Measurements from ENCODE around the gene PITPNM3. TPM values are rescaled to one million over a fixed set of nuclear protein-coding genes. Genes with fewer than 3 reads are reported as not detected.

PITPNM3 gene
- total RNA-seq, 1 experiment from 2014 or later = 0.44 TPM

DNA sequence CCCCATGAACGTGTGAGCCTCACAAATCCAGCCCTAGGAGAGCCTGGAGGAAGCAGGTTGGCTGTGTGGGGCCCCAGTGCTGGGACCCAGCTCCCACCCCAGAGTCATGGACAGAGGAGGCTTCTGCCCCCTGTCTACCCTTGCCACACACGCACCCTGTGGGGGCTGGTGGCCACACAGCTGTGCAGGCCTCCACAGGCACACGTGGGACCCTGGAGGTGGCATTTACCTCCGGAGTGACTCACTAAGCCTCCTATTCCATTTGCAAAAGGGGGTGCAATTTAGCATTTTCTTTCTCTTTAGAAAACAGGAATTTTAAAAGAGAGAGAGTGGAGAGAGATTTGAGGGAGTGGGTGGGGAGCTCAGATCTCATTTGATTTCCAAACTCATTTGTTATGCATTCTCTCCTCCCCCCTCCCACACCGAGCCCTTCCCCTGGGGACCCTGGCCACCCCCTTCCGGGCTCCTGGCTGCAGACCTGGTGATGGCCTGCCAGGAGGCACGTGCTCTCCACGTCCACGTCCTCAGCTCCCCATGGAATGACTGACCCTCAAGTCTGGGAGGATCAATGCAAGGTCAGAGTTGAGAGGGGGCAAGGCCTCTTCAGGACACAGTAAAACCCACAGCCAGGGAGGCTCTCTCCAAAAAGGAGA, 6.8 kb downstream of the PITPNM3 start:
- H3K27ac ChIP-seq (ENCODE audit: low read length) = no peak overlapping the region

DNA sequence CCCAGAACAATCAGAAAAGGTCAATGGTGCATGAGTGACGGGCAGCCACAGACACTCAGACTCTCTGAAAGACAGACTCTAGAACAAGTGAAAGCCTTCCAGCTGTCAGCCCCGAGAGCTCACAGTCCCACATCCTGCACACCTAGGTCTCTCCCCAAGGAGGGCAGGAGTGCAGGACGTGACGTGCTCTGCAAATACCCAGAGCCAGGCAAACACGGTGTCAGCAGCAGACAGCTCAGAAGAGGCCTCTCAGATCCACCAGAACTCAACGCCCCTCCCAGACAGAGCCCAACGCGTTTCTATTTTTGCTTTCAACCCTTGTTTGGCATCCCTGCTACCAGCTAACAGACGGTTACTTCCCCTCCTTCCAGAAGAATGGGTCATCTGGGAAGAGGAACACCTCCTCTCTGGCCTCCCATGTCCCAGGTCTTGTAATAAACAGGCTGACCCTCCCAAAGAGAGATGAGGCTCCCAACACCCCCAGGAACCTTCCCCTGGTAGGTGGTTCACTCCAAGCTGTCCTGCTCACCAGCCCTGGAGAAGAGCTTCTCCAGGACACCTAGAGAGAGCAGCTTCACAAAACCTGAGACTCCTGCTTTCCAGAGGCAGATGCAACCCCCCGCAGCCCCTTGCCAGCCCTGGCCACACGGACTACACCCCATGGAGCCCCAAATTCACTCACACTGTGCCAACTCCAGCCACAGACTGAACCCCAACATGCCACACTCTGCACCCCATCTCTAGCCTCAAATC, 7.6 kb downstream of the PITPNM3 start:
- in situ Hi-C loops (cut with HindIII; ENCODE audit: low pct_unique_long_range_greater_than_20kb, low sequenced_read_pairs) = no loop called here
- Histone ChIP-seq H3K27me3 (ENCODE audit: control insufficient read depth, insufficient read depth, low read length) (no peaks in the 10 kb centered on the region), H3K4me3 (ENCODE audit: low read depth in 2 of 2, low read length in 2 of 2) (no peak overlapping the region), H3K36me3 (ENCODE audit: control insufficient read depth, insufficient read depth, low read length) (no peaks in the 10 kb centered on the region), H3K27ac (ENCODE audit: low read length) (no peak overlapping the region), H3K9me3 (ENCODE audit: control insufficient read depth, insufficient read depth, low read depth, low read length) (no peaks in the 10 kb centered on the region), H3K4me1 (ENCODE audit: control insufficient read depth, insufficient read depth, low read length) (no peaks in the 10 kb centered on the region)
- CTCF ChIA-PET = no interaction called here
- intact Hi-C loops (cut with micrococcal nuclease; ENCODE audit: unreplicated experiment) = no loop called here
- no peak for ATAC-seq
- no TSS peak for BruUV-seq (replicated peaks)
- DNase-seq (ENCODE audit: low read depth, low spot score) = no peak
- POLR2A ChIA-PET = no interaction called here
- TF ChIP-seq SIN3A (IDR thresholded peaks at IDR 0.05; ENCODE audit: borderline replicate concordance, insufficient read depth, low read depth, low read length) = no peak
- TF ChIP-seq REST (IDR thresholded peaks at IDR 0.05; ENCODE audit: insufficient read depth in 1 of 2, low read depth in 2 of 2, low read length in 1 of 2) = no peak

More for the DNA sequence above, 6.8 kb downstream of the PITPNM3 start:
- Histone ChIP-seq H3K4me3 (ENCODE audit: low read depth in 2 of 2, low read length in 2 of 2) (no peak overlapping the region), H3K27me3 (ENCODE audit: control insufficient read depth, insufficient read depth, low read length) (no peaks in the 10 kb centered on the region), H3K36me3 (ENCODE audit: control insufficient read depth, insufficient read depth, low read length) (no peaks in the 10 kb centered on the region), H3K9me3 (ENCODE audit: control insufficient read depth, insufficient read depth, low read depth, low read length) (no peaks in the 10 kb centered on the region), H3K4me1 (ENCODE audit: control insufficient read depth, insufficient read depth, low read length) (no peaks in the 10 kb centered on the region)
- BruUV-seq (replicated peaks) = no TSS peak
- POLR2A ChIA-PET = no interaction called here
- intact Hi-C loops (cut with micrococcal nuclease; ENCODE audit: unreplicated experiment) (no loop called here), in situ Hi-C loops (cut with HindIII; ENCODE audit: low pct_unique_long_range_greater_than_20kb, low sequenced_read_pairs) (no loop called here)
- CTCF ChIA-PET = no interaction called here
- TF ChIP-seq TCF7L2 (IDR thresholded peaks at IDR 0.05; ENCODE audit: low read depth, low read length) (no peak), REST (IDR thresholded peaks at IDR 0.05; ENCODE audit: insufficient read depth in 1 of 2, low read depth in 2 of 2, low read length in 1 of 2) (no peak), SIN3A (IDR thresholded peaks at IDR 0.05; ENCODE audit: borderline replicate concordance, insufficient read depth, low read depth, low read length) (no peak), POLR2AphosphoS5 (IDR thresholded peaks at IDR 0.05; ENCODE audit: low read depth, low read length) (no peak)
- TF ChIP-seq, protein P1, sequence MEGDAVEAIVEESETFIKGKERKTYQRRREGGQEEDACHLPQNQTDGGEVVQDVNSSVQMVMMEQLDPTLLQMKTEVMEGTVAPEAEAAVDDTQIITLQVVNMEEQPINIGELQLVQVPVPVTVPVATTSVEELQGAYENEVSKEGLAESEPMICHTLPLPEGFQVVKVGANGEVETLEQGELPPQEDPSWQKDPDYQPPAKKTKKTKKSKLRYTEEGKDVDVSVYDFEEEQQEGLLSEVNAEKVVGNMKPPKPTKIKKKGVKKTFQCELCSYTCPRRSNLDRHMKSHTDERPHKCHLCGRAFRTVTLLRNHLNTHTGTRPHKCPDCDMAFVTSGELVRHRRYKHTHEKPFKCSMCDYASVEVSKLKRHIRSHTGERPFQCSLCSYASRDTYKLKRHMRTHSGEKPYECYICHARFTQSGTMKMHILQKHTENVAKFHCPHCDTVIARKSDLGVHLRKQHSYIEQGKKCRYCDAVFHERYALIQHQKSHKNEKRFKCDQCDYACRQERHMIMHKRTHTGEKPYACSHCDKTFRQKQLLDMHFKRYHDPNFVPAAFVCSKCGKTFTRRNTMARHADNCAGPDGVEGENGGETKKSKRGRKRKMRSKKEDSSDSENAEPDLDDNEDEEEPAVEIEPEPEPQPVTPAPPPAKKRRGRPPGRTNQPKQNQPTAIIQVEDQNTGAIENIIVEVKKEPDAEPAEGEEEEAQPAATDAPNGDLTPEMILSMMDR (IDR thresholded peaks at IDR 0.05) = no peak
- ATAC-seq = no peak
- no peak for DNase-seq (ENCODE audit: low read depth, low spot score)
